ENCODE measurements around the gene NR1H4.

DNA sequence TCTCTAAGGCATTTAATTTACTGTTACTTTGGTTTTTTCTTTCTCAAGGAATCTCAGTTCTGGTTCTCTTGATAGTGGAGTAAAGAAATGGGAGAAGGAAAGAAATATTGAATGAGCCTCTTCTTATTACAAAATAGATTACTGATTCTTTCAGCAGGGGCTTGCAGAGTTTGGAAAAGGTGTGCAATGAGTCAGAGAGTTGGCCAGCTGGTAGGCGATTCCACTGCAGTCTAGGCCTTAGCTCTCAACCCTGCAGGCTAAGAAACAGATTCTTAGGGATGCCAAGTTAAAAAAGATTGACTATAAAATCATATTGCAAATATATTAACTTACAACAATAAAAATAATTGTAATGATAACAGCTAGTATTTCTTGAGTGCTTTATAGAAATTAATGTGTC is 25.8 kb downstream of the NR1H4 start:
- TF ChIP-seq, protein P1, sequence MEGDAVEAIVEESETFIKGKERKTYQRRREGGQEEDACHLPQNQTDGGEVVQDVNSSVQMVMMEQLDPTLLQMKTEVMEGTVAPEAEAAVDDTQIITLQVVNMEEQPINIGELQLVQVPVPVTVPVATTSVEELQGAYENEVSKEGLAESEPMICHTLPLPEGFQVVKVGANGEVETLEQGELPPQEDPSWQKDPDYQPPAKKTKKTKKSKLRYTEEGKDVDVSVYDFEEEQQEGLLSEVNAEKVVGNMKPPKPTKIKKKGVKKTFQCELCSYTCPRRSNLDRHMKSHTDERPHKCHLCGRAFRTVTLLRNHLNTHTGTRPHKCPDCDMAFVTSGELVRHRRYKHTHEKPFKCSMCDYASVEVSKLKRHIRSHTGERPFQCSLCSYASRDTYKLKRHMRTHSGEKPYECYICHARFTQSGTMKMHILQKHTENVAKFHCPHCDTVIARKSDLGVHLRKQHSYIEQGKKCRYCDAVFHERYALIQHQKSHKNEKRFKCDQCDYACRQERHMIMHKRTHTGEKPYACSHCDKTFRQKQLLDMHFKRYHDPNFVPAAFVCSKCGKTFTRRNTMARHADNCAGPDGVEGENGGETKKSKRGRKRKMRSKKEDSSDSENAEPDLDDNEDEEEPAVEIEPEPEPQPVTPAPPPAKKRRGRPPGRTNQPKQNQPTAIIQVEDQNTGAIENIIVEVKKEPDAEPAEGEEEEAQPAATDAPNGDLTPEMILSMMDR (IDR thresholded peaks at IDR 0.05) = no peak
- TF ChIP-seq EZH2 (IDR thresholded peaks at IDR 0.05; ENCODE audit: borderline replicate concordance, insufficient read depth, low read depth, low read length, poor library complexity, severe bottlenecking) = no peak
